Testis (tissue), 2 donors: ENCODE measurements around the gene OXCT1.

ENCODE experiments used
- POLR2A ChIP-seq: fragments of 450-650 bp; IDR thresholded peaks from one replicate; pipeline ENCODE4 v1.6.1; 2017; ENCODE audit warnings: antibody characterized with exemption, mild to moderate bottlenecking, moderate library complexity
- TF ChIP-seq, protein P1 (sequence below), 3 experiments: fragments of 450-650 bp in 2 of 3; fragments of 200-600 bp in 1 of 3; sonication (generic) in 1 of 3; IDR thresholded peaks; one replicate each; pipeline ENCODE4 v1.5.1; 2016 to 2019; ENCODE audit warnings: antibody characterized with exemption in 3 of 3, mild to moderate bottlenecking in 2 of 3, moderate library complexity in 1 of 3

DNA sequence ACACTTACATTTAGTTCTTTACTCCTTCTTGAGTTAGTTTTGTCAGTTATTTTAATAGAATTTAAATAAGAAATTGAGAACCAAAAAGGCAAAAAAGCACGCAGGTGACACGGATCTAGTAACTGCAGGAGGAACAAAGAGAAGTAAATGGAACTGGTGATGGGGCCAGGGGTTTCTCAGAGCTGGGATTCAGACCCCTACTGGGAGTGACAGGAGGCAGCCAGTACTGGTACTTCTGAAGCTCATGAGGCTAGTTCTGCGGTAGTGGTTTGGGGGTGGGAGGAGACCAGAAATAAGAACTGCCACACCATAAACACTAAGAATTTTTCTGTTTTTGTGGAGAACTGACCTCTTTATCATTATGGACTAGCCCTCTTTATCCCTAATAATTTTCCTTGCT lies 48.2 kb downstream of the OXCT1 start:
- TF ChIP-seq POLR2A, result no peak
- TF ChIP-seq, protein P1, sequence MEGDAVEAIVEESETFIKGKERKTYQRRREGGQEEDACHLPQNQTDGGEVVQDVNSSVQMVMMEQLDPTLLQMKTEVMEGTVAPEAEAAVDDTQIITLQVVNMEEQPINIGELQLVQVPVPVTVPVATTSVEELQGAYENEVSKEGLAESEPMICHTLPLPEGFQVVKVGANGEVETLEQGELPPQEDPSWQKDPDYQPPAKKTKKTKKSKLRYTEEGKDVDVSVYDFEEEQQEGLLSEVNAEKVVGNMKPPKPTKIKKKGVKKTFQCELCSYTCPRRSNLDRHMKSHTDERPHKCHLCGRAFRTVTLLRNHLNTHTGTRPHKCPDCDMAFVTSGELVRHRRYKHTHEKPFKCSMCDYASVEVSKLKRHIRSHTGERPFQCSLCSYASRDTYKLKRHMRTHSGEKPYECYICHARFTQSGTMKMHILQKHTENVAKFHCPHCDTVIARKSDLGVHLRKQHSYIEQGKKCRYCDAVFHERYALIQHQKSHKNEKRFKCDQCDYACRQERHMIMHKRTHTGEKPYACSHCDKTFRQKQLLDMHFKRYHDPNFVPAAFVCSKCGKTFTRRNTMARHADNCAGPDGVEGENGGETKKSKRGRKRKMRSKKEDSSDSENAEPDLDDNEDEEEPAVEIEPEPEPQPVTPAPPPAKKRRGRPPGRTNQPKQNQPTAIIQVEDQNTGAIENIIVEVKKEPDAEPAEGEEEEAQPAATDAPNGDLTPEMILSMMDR (IDR thresholded peaks at IDR 0.05), result no peak
